GM12801 (cell line): ENCODE data around the gene ANO4.

Source experiments
- CTCF ChIP-seq: IDR thresholded peaks from one replicate; pipeline ENCODE4 v1.5.1; 2011; ENCODE audit warnings: control low read depth; ENCODE audit not compliant: insufficient read length; ENCODE audit errors: extremely low read depth

The ANO4 gene

GRCh38 chr12:100795800-100796179 lies 1.2 kb downstream of the ANO4 start:
- TF ChIP-seq CTCF, result no peak

GRCh38 chr12:100796621-100797020 lies 2.0 kb downstream of the ANO4 start:
- no peak for TF ChIP-seq CTCF

- TF ChIP-seq CTCF, result no peak
Measured at GRCh38 chr12:100797246-100797645, 2.7 kb downstream of the ANO4 start.

- TF ChIP-seq CTCF, result no peak
Measured at GRCh38 chr12:100797786-100798185, 3.2 kb downstream of the ANO4 start.

- TF ChIP-seq CTCF, result no peak
Measured at GRCh38 chr12:100798286-100799160, 3.9 kb downstream of the ANO4 start.

- no peak for TF ChIP-seq CTCF
Measured at GRCh38 chr12:100799770-100800169, 5.2 kb downstream of the ANO4 start.

- TF ChIP-seq CTCF, result no peak
Measured at GRCh38 chr12:100800723-100801122, 6.1 kb downstream of the ANO4 start.
